ENCODE data around the gene PODN. TPM values are rescaled to one million over a fixed set of nuclear protein-coding genes. Genes with fewer than 3 reads are reported as not detected.

The PODN gene
- total RNA-seq, 2 donors from 2014 or later, result 35.8 to 123 TPM

GRCh38 chr1:53107570-53108322 is 45.7 kb downstream of the PODN start:
- ATAC-seq (no peak), DNase-seq (peak in 1 of 4 donors; percentile 31)
- H3K27me3 ChIP-seq, result no peaks in the 10 kb centered on the region
- H3K27ac ChIP-seq, result no peak overlapping the region
- no peak overlapping the region for H3K4me3 ChIP-seq
- H3K4me1 ChIP-seq, result peaks cover 12% of the 10 kb centered on the region
- intact Hi-C loops (cut with DNase I), result no loop called here
- WGBS, 2 donors, result 52 to 62% methylated on average over 15 of the region's 15 CpGs
- no peaks in the 10 kb centered on the region for H3K9me3 ChIP-seq
- TF ChIP-seq POLR2A (IDR thresholded peaks at IDR 0.05) (no peak), CTCF (IDR thresholded peaks at IDR 0.05) (no peak)
- H3K36me3 ChIP-seq (replicated peaks in 1 of 2; ENCODE audit: insufficient read depth in 1 of 2, low read depth in 2 of 2), result no peaks in the 10 kb centered on the region

- H3K4me1 ChIP-seq, result peaks cover 12% of the 10 kb centered on the region
- no peaks in the 10 kb centered on the region for H3K36me3 ChIP-seq (replicated peaks in 1 of 2; ENCODE audit: insufficient read depth in 1 of 2, low read depth in 2 of 2)
- TF ChIP-seq POLR2A (IDR thresholded peaks at IDR 0.05), result no peak
- H3K9me3 ChIP-seq, result no peaks in the 10 kb centered on the region
- H3K27ac ChIP-seq, result no peak overlapping the region
- DNase-seq (peak in 1 of 4 donors; percentile 20), ATAC-seq (peak; percentile 72)
- H3K27me3 ChIP-seq, result no peaks in the 10 kb centered on the region
- 44 to 45% methylated on average over 10 to 14 of the region's 14 CpGs for WGBS, 2 donors
- no peak overlapping the region for H3K4me3 ChIP-seq
- intact Hi-C loops (cut with DNase I), result no loop called here
Observed at GRCh38 chr1:53108646-53109580, 46.9 kb downstream of the PODN start.

GRCh38 chr1:53110370-53111072 is 48.5 kb downstream of the PODN start:
- no peak overlapping the region for H3K27ac ChIP-seq
- no peaks in the 10 kb centered on the region for H3K27me3 ChIP-seq
- H3K36me3 ChIP-seq (replicated peaks in 1 of 2; ENCODE audit: insufficient read depth in 1 of 2, low read depth in 2 of 2), result no peaks in the 10 kb centered on the region
- peaks cover 12% of the 10 kb centered on the region for H3K4me1 ChIP-seq
- no peak for ATAC-seq
- H3K4me3 ChIP-seq, result no peak overlapping the region
- peak in 1 of 4 donors; percentile 25 for DNase-seq
- intact Hi-C loops (cut with DNase I), result no loop called here
- WGBS, 2 donors, result 82% methylated on average over 18 of the region's 18 CpGs
- TF ChIP-seq POLR2A (IDR thresholded peaks at IDR 0.05), result no peak
- no peak for TF ChIP-seq CTCF (IDR thresholded peaks at IDR 0.05)
- H3K9me3 ChIP-seq, result no peaks in the 10 kb centered on the region

GRCh38 chr1:53111073-53111556 is 49.1 kb downstream of the PODN start:
- intact Hi-C loops (cut with DNase I), result no loop called here
- no peak for TF ChIP-seq CTCF (IDR thresholded peaks at IDR 0.05)
- TF ChIP-seq POLR2A (IDR thresholded peaks at IDR 0.05), result no peak
- WGBS, 2 donors, result 79 to 89% methylated on average over 10 of the region's 10 CpGs
- Histone ChIP-seq H3K4me3 (no peak overlapping the region), H3K36me3 (replicated peaks in 1 of 2; ENCODE audit: insufficient read depth in 1 of 2, low read depth in 2 of 2) (no peaks in the 10 kb centered on the region), H3K9me3 (no peaks in the 10 kb centered on the region), H3K27ac (no peak overlapping the region), H3K27me3 (no peaks in the 10 kb centered on the region), H3K4me1 (peaks cover 15% of the 10 kb centered on the region)
- no peak for DNase-seq
- no peak for ATAC-seq

Measured in body of pancreas (tissue), 4 donors.